NCI-H1930 (cell line): ENCODE results near the gene TMBIM4.
"Not testable (repeated sequence)": the region's sequence is repeated elsewhere in the genome, so short reads cannot be mapped to it uniquely, and the experiment has no call there.

Experiments used
- DNase-seq, 2 experiments: peaks; one replicate each; lab custom pipeline; 2025; lab: John Stamatoyannopoulos, UW

TMBIM4 gene, protein sequence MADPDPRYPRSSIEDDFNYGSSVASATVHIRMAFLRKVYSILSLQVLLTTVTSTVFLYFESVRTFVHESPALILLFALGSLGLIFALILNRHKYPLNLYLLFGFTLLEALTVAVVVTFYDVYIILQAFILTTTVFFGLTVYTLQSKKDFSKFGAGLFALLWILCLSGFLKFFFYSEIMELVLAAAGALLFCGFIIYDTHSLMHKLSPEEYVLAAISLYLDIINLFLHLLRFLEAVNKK

DNA sequence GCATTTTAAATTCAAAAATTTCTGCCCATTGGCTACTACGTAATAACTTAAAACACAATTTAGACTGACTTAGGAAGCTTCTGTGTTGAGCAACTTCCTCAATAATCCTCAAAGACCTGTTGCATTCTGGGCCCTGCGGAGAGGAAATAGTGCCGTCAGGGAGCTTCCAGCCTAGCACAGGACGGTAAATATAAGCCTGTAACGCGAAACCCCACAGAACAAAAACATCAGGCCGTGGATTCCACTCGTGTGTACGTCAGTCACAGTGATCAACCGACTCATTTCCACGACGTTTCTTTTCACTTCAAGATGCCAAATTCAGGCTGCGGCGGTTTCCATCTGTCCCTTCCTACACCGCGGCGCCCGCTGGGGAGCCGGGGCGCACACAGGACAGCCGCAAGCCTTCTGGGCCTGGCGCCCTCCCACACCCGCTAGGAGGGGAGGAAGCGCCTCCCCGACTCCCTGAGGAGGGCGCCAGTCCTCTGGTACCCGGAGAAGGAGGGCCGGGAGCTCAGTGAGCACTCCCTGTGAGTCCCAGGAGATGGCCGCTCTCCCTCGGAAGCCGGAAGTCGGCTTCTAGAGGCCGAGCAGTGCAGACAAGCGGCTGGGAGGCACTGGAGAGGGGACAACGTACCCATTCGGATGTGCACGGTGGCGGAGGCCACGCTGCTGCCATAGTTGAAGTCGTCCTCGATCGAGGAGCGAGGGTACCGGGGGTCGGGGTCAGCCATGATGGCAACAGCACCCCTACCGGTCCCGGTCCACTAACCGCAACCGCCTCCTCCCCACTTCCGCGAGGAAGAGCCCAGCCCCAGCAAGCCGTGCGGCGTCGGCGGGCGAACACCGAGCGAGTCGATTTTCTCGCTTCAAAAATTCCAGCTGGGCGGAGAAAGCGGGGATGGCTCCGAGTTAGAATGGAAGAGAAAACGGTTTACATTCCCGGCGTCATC, at the start of gene TMBIM4:
TSS of gene TMBIM4 (minus strand) at position 776 of the 950 bp plus-strand sequence. CDS start at position 731, 45 bp downstream.
- peak; percentile 90 for DNase-seq

DNA sequence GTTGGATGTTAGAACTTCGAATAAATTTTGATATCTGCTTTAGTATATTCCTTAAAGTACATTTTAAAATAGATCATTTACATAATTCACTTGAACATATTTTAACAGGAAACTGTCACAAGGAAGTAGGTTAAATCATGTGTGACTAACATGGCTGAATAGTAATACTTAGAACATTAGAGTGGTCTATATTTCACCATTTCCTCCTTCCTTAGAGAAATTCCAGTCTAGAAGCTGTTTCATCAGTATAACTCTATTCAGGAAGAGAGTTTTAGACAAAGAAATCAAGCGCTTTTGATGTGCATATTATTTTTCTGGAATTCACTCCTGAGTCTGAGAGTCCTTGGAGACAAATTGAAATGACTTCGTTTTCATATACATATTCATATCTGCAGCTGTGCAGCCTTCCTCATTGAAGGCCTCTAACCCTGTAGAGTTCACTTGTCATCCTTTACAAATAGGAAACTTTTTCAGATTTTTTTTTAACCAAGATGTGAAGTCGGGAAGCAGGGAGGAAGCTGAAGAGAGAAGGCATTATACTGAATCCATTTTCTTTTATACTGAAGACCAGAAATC, 47.6 kb upstream of the TMBIM4 start:
- DNase-seq: no peak

DNA sequence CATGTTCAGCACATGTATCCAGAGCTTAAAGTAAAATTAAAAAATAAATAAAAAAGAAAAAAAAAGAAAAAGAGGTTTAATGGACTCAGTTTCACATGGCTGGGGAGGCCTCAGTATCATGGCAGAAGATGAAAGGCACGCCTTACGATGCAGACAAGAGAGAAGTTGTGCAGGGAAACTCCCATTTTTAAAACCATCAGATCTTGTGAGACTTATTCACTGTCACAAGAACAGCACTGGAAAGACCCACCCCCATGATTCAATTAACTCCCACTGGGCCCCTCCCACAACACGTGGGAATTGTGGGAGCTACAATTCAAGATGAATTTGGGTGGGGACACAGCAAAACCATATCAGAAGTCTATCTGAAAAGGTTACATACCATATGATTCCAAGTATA, 43.2 kb upstream of the TMBIM4 start:
- not testable (repeated sequence) for DNase-seq

DNA sequence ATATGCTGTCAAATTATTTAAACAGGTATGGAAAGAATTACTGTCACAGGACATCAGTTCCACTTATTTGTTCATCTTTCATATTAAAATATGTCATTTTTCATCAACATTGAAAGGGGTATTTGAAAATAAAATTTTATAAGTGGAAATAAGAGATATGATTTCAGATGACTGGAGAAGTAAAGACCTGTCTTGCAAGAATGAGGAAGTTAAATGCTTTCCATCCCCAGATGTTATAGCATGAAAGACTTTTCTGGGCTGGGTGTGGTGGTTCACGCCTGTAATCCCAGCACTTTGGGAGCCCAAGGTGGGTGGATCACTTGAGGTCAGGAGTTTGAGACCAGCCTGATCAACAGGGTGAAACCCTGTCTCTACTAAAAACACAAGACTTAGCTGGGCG, 41.8 kb upstream of the TMBIM4 start:
- not testable (repeated sequence) for DNase-seq

DNA sequence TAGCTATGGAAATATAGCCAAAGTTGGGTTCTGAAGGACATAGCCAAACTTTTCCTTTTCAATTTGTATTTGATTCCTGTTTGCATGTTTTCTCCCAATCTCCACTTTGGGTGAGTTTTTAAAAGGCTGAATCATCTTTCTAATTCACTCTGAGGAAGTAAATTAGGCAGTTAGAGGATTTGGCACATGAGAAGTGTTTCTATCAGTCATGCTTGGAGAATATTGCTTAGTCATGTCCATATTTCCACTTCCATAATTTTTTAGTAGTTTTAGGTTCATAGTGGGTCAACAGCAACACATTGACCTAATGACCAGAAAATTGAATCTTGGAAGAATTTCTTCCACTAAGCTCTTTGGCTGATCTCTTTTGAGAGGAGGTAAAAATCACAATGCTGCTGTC, 41.0 kb upstream of the TMBIM4 start:
- DNase-seq: no peak

DNA sequence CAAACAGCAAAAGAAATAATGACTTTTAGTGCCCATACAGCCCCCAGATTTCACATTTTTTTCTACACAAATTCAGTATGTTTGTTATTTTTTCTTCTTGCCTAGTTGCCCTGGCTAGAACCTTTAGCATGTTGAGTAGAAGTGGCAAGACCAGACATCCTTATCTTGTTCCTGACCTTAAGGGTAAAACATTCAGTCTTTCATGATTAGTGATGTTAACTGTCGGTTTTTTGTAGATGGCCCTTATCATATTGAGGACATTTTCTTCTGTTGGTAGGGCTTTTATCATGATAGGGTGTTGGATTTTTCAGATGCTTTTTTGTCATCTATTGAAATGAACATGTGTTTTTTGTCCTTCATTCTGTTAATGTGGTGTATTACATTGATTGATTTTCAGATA, 36.3 kb upstream of the TMBIM4 start:
- no peak for DNase-seq

DNA sequence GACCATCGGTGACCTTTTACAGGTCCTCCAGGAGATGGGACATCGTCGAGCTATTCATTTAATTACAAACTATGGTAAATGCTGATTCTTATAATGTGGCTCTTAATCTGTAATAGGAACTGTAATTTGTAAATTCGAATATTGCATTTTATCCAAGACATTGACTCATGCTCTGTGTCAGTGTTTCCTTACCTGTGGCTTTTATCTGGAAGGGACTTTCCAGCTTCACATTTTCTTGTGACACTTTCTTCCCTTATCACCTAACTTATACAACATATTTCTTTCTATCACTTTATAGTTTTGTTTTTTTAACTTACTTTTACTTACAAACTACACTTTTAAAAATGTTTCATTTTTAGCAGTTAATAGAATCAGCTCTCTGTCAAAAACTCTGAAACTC, 34.0 kb upstream of the TMBIM4 start:
- no peak for DNase-seq

DNA sequence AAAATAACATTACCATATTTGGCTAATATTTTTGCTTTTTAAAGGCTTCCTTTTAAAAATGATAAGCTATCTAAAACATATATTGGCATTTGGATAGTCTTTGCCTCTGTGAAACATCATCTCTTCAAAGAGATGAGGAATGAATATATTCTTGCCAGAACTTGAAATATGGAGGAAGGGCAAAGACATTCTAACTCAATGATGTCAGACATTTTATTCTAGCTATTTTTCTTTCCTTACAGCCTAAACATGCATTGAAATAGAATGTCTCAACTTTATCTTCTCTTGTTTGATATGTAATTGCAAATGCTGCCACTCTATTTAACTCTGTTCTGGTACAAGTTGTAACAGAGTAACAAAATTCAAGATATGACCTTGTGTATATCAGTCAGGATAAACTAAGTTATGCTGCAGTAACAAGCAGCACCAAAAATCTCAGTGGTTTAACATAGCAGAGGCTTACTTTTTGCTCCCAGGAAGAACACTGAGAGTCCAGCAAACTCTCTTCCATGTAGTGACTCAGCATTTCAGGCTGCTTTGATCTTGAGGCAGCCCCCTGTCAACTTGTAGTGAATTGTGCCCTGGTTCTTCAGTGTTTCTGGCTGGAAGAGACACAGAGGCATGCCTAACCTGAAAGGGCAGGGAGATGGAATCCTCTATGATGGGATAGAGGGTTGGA, 30.2 kb upstream of the TMBIM4 start:
- no peak for DNase-seq

DNA sequence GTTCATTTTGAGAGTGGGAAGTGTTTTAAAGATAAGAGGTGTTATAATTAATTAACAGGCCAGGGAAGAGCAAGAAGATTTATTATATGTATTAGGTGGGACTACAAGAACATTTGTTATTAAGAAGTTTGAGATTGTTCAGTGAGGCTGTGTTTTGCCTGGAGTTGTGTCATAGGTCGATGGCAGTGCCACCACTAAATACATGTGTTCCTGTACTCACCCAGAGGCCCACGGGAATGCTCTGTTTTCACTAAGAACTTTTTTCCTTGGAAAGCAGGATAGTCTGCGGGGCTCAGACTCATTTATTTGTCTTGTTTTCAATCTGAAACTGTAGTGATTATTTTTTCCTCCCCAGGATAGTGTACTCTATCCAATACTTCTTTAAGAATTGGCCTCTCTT, 29.3 kb upstream of the TMBIM4 start:
- no peak for DNase-seq

DNA sequence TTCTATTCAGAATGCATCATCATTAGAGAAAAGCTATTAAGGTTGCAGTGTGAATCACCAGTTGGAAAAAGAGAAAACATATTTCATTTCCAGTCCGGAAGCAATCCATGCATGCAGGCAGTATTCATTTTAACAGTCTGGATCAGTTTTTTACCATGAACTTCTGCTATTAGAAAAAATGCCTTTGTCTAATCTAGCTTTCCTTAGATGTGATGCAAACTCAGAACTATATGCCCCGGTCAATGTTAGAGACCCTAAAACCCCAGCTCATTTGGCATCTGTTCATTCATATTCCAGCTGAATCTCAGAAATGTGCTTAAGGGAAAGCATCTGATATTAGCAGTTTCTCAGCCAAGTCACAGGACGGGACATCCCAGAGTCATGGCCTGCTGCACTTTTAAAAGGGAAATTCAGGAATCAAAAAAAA, 27.7 kb upstream of the TMBIM4 start:
- DNase-seq: no peak

DNA sequence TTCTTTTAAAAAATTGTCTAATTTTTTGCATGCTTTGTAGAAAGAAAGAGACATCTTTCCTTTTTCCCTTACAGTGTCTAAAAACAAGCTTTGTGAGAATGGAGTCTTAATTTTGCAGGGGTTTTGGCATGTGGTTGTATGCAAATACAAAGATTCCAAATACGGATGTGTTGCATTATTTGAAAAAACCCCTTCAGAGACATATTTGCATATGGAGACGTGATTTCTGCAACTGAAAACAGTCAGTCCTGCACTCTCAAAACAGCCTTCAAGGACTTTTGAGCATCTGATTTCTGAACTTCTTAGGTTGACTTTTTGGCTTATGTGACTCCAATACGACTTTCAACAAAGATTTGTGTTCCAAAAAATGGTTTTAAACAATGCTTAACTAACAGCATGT, 27.0 kb upstream of the TMBIM4 start:
- no peak for DNase-seq

DNA sequence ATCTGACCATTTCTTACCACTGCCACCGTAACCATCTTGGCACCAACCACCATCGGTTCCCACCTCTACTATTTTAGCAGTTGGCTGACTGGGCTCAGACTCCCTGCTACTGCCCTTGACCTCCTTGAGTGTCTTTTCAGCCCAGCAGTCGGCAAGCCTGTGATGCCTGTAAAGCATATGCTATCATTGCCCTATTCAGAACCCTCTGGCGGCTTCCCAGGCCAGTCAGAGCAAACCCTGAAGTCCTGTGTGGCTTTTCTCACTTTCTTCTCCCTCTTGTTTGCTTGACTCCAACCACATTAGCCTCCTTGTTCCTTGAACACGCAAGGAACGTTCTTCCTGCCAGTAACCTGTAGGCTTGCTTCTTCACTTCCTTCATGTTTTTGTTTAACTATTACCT, 25.4 kb upstream of the TMBIM4 start:
- DNase-seq: no peak

DNA sequence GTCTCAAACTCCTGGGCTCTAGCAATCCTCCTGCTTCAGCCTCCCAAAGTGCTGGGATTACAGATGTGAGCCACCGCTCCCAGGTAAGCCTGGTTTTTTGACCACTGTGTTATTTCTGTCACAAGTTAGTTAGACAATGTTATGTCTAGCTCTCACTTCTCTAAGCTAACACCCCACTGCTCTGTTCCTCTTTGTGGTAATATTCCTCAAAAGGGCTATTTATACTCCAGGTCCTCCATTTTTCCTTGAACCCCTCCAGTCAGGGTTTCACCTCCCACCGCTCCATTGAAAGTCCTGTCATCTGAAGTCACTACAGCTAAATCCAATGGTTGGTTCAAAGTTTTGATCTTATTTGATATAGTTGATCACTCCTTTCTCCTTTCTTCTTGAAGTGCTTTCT, 24.3 kb upstream of the TMBIM4 start:
- DNase-seq: no peak

DNA sequence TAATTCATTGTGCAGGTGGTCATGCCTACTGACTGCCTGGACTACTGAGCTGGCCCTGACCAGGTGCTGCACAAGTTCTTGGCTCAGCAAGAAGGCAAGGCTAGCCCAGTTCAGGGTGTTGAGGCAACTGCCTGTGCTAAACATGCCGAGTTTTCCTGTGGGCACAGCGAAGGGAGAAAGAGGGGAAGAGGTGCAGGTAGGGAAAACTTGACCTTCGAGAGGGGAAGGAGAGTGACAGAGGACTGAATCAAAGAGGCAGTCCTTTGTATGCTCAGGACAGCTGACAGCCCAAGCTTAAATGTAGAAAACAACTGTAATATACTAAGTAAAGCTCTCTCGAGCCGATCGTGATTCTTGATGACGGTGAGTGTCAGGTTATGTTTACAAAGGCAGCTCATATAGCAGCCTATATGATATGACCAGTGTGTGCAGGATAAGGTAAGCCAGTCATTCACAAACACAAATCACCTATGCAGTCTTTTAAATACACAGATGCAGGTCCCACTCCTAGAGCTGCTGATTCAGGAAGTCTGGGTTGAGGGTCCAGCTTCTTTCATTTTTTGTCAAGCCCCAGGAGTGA, 21.8 kb upstream of the TMBIM4 start:
- DNase-seq: no peak

DNA sequence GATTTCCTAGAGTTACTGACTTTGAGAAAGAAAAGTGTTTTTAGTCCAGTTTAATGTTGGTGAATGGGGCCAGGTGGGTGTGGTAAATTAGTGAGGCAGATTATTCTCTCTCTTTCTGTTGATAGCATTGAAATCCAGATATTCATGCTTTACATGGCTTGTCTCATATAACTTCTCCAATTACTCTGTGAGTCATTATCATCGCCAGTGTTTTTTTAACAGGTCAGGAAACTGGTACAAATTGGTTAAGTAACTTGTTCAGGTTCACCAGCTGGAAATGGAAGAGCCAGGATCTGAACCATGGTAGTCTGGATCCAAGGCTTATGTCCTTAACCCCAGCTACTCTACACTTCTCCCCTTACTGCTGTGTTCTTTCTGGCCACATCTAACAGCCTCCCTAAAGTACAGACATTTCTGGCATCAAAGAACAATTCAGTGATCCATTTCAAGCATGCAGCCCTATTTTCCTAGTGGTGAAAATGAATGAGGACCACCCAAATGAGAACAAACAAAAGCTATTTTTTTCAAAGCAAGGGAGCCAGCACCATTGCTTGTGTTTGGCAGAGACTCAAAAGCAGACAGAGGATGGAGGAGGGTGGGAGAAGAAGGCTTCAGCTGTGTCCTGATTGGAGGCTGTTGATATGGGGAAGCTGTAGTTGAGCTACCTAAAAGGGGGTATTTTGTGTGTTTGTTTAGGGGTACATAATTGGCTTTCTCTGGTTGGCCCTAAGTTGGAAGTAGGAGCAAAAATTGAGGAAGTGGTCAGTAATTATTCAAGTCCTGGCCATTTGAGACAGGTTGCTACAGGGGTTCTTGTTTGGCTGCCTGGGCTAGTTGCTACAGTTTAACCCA, 20.9 kb upstream of the TMBIM4 start:
- no peak for DNase-seq

DNA sequence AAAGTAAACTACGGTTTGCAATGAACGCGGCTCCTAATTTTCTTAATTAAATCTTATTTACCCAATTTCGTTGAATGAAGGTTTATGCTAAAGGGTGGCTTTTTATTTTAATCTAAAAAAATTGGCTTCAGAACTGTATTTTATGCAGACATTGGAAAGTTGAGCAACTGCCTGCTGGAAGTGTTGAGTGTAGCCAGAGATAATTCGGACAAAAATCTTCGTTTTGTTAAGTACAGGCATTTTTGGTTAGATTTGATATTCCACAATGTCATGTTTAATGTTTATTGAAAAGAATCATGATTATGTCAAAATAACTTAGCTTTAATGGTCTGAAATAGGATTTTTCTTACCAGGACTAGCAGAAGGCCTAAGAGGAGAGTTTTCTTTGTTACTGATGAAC, 20.1 kb upstream of the TMBIM4 start:
- no peak for DNase-seq

DNA sequence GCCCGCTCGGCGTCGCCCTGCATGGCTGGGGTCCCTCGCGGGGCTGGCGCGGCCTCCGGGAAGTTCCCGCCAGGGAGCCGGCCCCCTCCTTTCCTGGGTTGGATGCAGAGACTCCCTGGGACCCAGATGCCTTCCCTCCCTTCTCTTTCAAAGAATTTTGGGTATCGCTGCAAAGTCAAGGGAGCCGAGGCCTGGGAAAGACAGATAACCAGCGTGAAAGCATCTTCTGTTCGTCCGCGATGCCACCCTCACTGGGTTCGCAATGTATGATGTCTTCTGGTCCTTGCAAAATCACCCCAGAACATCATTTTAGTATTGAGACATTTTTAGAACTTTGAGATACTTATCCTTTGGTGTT, 19.7 kb upstream of the TMBIM4 start:
- DNase-seq: no peak

DNA sequence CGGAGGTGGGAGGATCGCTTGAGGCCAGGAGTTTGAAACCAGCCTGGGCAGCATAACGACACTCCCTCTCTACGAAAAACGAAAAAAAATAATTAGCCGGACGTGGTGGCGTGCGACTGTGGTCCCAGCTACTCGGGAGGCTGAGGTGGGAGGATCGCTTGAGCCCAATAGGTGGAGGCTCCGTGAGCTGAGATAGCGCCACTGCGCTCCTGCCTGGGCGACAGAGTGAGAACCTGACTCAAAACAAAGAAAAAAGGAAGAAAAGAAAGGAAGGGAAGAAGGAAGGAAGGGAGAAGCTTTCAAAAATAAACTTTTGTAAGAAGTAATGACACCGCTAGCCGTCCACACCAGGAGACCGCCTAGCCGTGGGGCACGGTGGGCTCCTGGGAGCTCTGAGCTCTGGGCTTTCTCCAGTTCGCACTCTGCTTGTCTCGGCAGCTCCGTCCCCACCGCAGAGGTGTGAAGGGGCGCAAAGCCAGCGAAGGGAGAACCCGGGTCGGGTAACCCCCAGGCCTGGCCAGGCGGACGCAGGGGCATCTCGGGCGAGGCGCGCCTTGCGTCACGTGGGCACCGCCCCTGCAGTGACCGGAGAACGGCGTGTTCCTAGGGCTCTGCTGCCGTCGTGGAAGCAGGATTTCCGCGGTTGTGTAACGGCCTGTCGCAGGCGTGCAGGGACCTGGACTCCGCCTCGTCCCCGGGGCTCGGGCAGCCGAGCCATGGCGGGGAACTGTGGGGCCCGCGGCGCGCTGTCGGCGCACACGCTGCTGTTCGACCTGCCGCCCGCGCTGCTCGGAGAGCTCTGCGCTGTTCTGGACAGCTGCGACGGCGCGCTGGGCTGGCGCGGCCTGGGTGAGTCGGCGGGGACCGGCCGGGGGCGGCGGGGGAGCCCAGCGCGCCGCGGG, 19.0 kb upstream of the TMBIM4 start, which contains the start of gene IRAK3:
TSS of gene IRAK3 (plus strand) at position 631 of the 902 bp plus-strand sequence. CDS start at position 717, 86 bp downstream.
- no peak for DNase-seq

DNA sequence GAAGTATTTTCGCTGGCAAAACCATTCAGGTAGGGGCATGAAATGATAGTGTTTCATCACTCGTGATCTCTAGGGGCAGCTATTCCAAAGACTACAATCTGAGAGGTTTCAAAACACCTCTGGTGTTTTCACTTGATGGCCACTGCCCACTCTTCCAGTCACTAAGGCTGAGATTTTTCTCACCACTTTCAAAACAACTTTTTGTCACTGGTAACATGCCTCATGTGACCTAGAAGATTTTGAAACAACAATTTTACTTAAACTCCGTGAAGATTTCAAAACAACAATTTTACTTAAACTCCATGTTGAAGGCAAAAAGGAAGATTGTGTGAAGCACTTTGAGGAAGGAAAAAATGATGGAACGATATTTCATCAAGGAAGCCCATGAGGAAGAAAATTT, 18.0 kb upstream of the TMBIM4 start:
- no peak for DNase-seq

DNA sequence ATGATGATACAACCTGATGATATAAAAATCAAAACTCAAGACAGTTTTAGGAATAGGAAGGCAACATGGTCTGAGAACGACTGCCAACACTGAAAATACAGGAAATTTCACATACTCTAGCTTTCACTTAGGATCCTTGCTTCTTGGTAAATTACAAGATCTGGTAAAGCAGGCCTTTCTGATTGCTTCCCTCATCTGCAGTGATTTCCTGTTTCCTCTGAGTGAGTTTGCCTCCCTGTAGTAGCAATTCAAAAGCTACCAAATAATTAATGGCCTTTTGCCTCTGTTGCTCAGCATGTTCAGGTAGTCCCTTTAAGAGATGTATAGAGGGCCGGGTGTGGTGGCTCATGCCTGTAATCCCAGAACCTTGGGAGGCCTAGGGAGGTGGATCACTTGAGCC, 17.2 kb upstream of the TMBIM4 start:
- no peak for DNase-seq
